MM.1S (cell line): ENCODE measurements around the gene CD40LG.

ENCODE experiments used
- DNase-seq: peaks from one replicate; pipeline ENCODE4 v3.0.0-alpha.2; 2015
- H2AFZ ChIP-seq: fragments of 300-600 bp; sonication (generic); 2 replicates; pipeline ENCODE4 v1.6.0; 2016; ENCODE audit warnings: antibody characterized with exemption, low read length
- H3F3A ChIP-seq: fragments of 300-600 bp; sonication (generic); 2 replicates; pipeline ENCODE4 v1.6.1; 2016; ENCODE audit warnings: mild to moderate bottlenecking, antibody characterized with exemption, low read length, moderate library complexity, mixed read lengths; ENCODE audit not compliant: insufficient read depth
- H3K27ac ChIP-seq: fragments of 300-600 bp; sonication (generic); 2 replicates; pipeline ENCODE4 v1.5.1; 2016; ENCODE audit warnings: mild to moderate bottlenecking, low read length
- H3K27me3 ChIP-seq: fragments of 300-600 bp; sonication (generic); replicated peaks from 2 replicates; pipeline ENCODE4 v1.6.0; 2016; ENCODE audit warnings: low read length; ENCODE audit not compliant: insufficient read depth
- H3K36me3 ChIP-seq: fragments of 300-600 bp; sonication (generic); replicated peaks from 2 replicates; pipeline ENCODE4 v1.6.1; 2016; ENCODE audit warnings: mild to moderate bottlenecking, low read length, mixed read lengths; ENCODE audit not compliant: insufficient read depth
- H3K4me1 ChIP-seq: fragments of 300-600 bp; sonication (generic); 2 replicates; pipeline ENCODE4 v1.6.1; 2016; ENCODE audit warnings: low read length, mixed read lengths
- H3K4me2 ChIP-seq: fragments of 300-600 bp; sonication (generic); 2 replicates; pipeline ENCODE4 v1.6.0; 2016; ENCODE audit warnings: low read depth, low read length
- H3K4me3 ChIP-seq: fragments of 300-600 bp; sonication (generic); 2 replicates; pipeline ENCODE4 v1.5.1; 2016; ENCODE audit warnings: low read length, mixed read lengths
- H3K79me2 ChIP-seq: fragments of 300-600 bp; sonication (generic); 2 replicates; pipeline ENCODE4 v1.6.1; 2016; ENCODE audit warnings: mixed run types, low read length, mixed read lengths
- H3K9ac ChIP-seq: fragments of 300-600 bp; sonication (generic); 2 replicates; pipeline ENCODE4 v1.6.1; 2016; ENCODE audit warnings: low read length, mixed read lengths
- H3K9me2 ChIP-seq: fragments of 300-600 bp; sonication (generic); replicated peaks from 2 replicates; pipeline ENCODE4 v1.6.1; 2016; ENCODE audit warnings: mild to moderate bottlenecking, low read length, mixed read lengths; ENCODE audit not compliant: insufficient read depth
- H3K9me3 ChIP-seq: fragments of 300-600 bp; sonication (generic); replicated peaks from 2 replicates; pipeline ENCODE4 v1.6.1; 2016; ENCODE audit warnings: mild to moderate bottlenecking, low read length, mixed read lengths; ENCODE audit not compliant: insufficient read depth
- H4K20me1 ChIP-seq: fragments of 300-600 bp; sonication (generic); 2 replicates; pipeline ENCODE4 v1.6.1; 2016; ENCODE audit warnings: mild to moderate bottlenecking, low read length, moderate library complexity, mixed read lengths; ENCODE audit not compliant: insufficient read depth
- EZH2 ChIP-seq: fragments of 300-600 bp; sonication (generic); optimal IDR thresholded peaks from 2 replicates; pipeline ENCODE3; 2017; ENCODE audit warnings: low read depth, mild to moderate bottlenecking, antibody characterized with exemption, low read length, mixed read lengths
- EZH2phosphoT487 ChIP-seq: fragments of 300-600 bp; sonication (generic); IDR thresholded peaks from 2 replicates; pipeline ENCODE4 v1.6.1; 2018; ENCODE audit warnings: antibody characterized with exemption, low read length
- TF ChIP-seq, protein P1 (sequence below): fragments of 300-600 bp; sonication (generic); IDR thresholded peaks from 2 replicates; pipeline ENCODE4 v1.5.1; 2016; ENCODE audit warnings: antibody characterized with exemption, low read length, mixed read lengths

CD40LG gene

GRCh38 chrX:136620780-136621179 is 27.2 kb upstream of the CD40LG start:
- Histone ChIP-seq H3K27ac (no peak overlapping the region), H3K9ac (no peak overlapping the region), H3K79me2 (no peaks in the 10 kb centered on the region), H3F3A (no peaks in the 10 kb centered on the region), H3K27me3 (no peaks in the 10 kb centered on the region), H3K4me1 (no peaks in the 10 kb centered on the region), H3K9me3 (no peaks in the 10 kb centered on the region), H3K9me2 (no peaks in the 10 kb centered on the region), H3K4me3 (no peak overlapping the region), H3K36me3 (no peaks in the 10 kb centered on the region), H3K4me2 (no peak overlapping the region), H2AFZ (no peak overlapping the region), H4K20me1 (no peaks in the 10 kb centered on the region)
- no peak for DNase-seq
- no peak for TF ChIP-seq EZH2phosphoT487
- TF ChIP-seq, protein P1, sequence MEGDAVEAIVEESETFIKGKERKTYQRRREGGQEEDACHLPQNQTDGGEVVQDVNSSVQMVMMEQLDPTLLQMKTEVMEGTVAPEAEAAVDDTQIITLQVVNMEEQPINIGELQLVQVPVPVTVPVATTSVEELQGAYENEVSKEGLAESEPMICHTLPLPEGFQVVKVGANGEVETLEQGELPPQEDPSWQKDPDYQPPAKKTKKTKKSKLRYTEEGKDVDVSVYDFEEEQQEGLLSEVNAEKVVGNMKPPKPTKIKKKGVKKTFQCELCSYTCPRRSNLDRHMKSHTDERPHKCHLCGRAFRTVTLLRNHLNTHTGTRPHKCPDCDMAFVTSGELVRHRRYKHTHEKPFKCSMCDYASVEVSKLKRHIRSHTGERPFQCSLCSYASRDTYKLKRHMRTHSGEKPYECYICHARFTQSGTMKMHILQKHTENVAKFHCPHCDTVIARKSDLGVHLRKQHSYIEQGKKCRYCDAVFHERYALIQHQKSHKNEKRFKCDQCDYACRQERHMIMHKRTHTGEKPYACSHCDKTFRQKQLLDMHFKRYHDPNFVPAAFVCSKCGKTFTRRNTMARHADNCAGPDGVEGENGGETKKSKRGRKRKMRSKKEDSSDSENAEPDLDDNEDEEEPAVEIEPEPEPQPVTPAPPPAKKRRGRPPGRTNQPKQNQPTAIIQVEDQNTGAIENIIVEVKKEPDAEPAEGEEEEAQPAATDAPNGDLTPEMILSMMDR = no peak

- H3K9me3 ChIP-seq = no peaks in the 10 kb centered on the region; the same call in 1 of the 2 replicates
- no peak for DNase-seq
- H3K27me3 ChIP-seq = no peaks in the 10 kb centered on the region
- H3K4me1 ChIP-seq = no peaks in the 10 kb centered on the region
- H3K9ac ChIP-seq = no peak overlapping the region
- no peaks in the 10 kb centered on the region for H3F3A ChIP-seq
- no peaks in the 10 kb centered on the region for H3K9me2 ChIP-seq
- H3K4me2 ChIP-seq = no peak overlapping the region
- no peaks in the 10 kb centered on the region for H4K20me1 ChIP-seq
- H3K36me3 ChIP-seq = no peaks in the 10 kb centered on the region
- TF ChIP-seq EZH2 (no peak), EZH2phosphoT487 (no peak)
- TF ChIP-seq, protein P1 = no peak
- no peak overlapping the region for H2AFZ ChIP-seq
- no peak overlapping the region for H3K27ac ChIP-seq
- no peaks in the 10 kb centered on the region for H3K79me2 ChIP-seq
- no peak overlapping the region for H3K4me3 ChIP-seq
Observed at GRCh38 chrX:136622568-136622967, 25.4 kb upstream of the CD40LG start.

- Histone ChIP-seq H3F3A (no peaks in the 10 kb centered on the region), H3K36me3 (no peaks in the 10 kb centered on the region), H3K27ac (no peak overlapping the region), H3K27me3 (no peaks in the 10 kb centered on the region), H3K4me2 (no peak overlapping the region), H3K4me3 (no peak overlapping the region), H3K9ac (no peak overlapping the region), H4K20me1 (no peaks in the 10 kb centered on the region), H2AFZ (no peak overlapping the region), H3K9me2 (no peaks in the 10 kb centered on the region), H3K79me2 (no peaks in the 10 kb centered on the region), H3K4me1 (no peaks in the 10 kb centered on the region), H3K9me3 (no peaks in the 10 kb centered on the region; the same call in 1 of the 2 replicates)
- TF ChIP-seq, protein P1 = no peak
- TF ChIP-seq EZH2 (no peak), EZH2phosphoT487 (no peak)
- no peak for DNase-seq
Observed at GRCh38 chrX:136623396-136623795, 24.6 kb upstream of the CD40LG start.
